Lower leg skin (tissue), 4 donors: ENCODE measurements around the gene GATA2. TPM values are rescaled to one million over a fixed set of nuclear protein-coding genes. Genes with fewer than 3 reads are reported as not detected.

ENCODE experiments used
- DNase-seq, 2 donors: peaks; one replicate each; pipeline ENCODE4 v3.0.0-alpha.2; 2019; ENCODE audit warnings: low spot score in 2 of 2
- H3K4me3 ChIP-seq: fragments of 200-600 bp; sonication (generic); 2 replicates; pipeline ENCODE4 v1.5.1; 2017; ENCODE audit warnings: mild to moderate bottlenecking, low read depth; ENCODE audit not compliant: poor library complexity, severe bottlenecking
- POLR2A ChIP-seq, 2 donors: fragments of 450-650 bp; IDR thresholded peaks; one replicate each; pipeline ENCODE4 v1.6.1; 2016 to 2017; ENCODE audit warnings: antibody characterized with exemption in 2 of 2, mild to moderate bottlenecking in 1 of 2, moderate library complexity in 1 of 2
- WGBS, 2 donors: methylation state at CpG; one replicate each; pipeline ENCODE4 v1.1.5; 2018; 5-methylcytosine and 5-hydroxymethylcytosine counted together
- intact Hi-C: fragments of 100-400 bp; cut with DNase I; formaldehyde crosslinking; loops from one replicate; pipeline ENCODE4 v1.15.0; 2023; ENCODE audit warnings: low total_unique reads
- total RNA-seq, 4 donors: library from RNA; depleted of rRNA; stranded (reverse); fragments of >200 nt; gene quantifications; one replicate each; pipeline ENCODE4 v1.1.0, GENCODE V29; 2016
- TF ChIP-seq, protein P1 (sequence below), 3 donors: fragments of 450-650 bp; IDR thresholded peaks; one replicate each; pipeline ENCODE4 v1.5.1; 2016; ENCODE audit warnings: antibody characterized with exemption in 3 of 3, mild to moderate bottlenecking in 3 of 3, moderate library complexity in 2 of 3

GATA2 gene
- total RNA-seq, 4 donors from 2014 or later: 2.3 to 9.3 (median 6.6) TPM

GRCh38 chr3:128504533-128504915 lies 11.5 kb upstream of the GATA2 start:
- WGBS, 2 donors: 88 to 92% methylated on average over 6 to 8 of the region's 8 CpGs
- DNase-seq: peak in 1 of 2 donors; percentile 76

GRCh38 chr3:128503751-128504532 lies 10.9 kb upstream of the GATA2 start:
- WGBS, 2 donors: 90 to 95% methylated on average over 10 of the region's 10 CpGs
- peak in 1 of 2 donors; percentile 59 for DNase-seq
- no peak overlapping the region for H3K4me3 ChIP-seq
- no peak for TF ChIP-seq POLR2A (IDR thresholded peaks at IDR 0.05)
- TF ChIP-seq, protein P1, sequence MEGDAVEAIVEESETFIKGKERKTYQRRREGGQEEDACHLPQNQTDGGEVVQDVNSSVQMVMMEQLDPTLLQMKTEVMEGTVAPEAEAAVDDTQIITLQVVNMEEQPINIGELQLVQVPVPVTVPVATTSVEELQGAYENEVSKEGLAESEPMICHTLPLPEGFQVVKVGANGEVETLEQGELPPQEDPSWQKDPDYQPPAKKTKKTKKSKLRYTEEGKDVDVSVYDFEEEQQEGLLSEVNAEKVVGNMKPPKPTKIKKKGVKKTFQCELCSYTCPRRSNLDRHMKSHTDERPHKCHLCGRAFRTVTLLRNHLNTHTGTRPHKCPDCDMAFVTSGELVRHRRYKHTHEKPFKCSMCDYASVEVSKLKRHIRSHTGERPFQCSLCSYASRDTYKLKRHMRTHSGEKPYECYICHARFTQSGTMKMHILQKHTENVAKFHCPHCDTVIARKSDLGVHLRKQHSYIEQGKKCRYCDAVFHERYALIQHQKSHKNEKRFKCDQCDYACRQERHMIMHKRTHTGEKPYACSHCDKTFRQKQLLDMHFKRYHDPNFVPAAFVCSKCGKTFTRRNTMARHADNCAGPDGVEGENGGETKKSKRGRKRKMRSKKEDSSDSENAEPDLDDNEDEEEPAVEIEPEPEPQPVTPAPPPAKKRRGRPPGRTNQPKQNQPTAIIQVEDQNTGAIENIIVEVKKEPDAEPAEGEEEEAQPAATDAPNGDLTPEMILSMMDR (IDR thresholded peaks at IDR 0.05): no peak
- intact Hi-C loops: loop anchor here (10.0 kb wide), 1 partner anchor 409 kb away; no protein-coding TSS in a partner anchor

More at GRCh38 chr3:128504533-128504915, 11.5 kb upstream of the GATA2 start:
- H3K4me3 ChIP-seq: no peak overlapping the region
- intact Hi-C loops: loop anchor here (10.0 kb wide), 1 partner anchor 410 kb away; no protein-coding TSS in a partner anchor
- no peak for TF ChIP-seq POLR2A (IDR thresholded peaks at IDR 0.05)
- TF ChIP-seq, protein P1 (IDR thresholded peaks at IDR 0.05): no peak

GRCh38 chr3:128503164-128503651 lies 10.2 kb upstream of the GATA2 start:
- intact Hi-C loops: loop anchor here (10.0 kb wide), 1 partner anchor 408 kb away; no protein-coding TSS in a partner anchor
- no peak overlapping the region for H3K4me3 ChIP-seq
- peak in 1 of 2 donors; percentile 79 for DNase-seq
- 87 to 89% methylated on average over 12 of the region's 12 CpGs for WGBS, 2 donors
- TF ChIP-seq, protein P1 (IDR thresholded peaks at IDR 0.05): no peak
- TF ChIP-seq POLR2A (IDR thresholded peaks at IDR 0.05): no peak

GRCh38 chr3:128502712-128503111 lies 9.7 kb upstream of the GATA2 start:
- WGBS, 2 donors: 90 to 91% methylated on average over 5 of the region's 5 CpGs
- intact Hi-C loops: loop anchor here (10.0 kb wide), 1 partner anchor 408 kb away; no protein-coding TSS in a partner anchor

GRCh38 chr3:128501431-128501830 lies 8.4 kb upstream of the GATA2 start:
- peak in 1 of 2 donors; percentile 54 for DNase-seq
- 68 to 78% methylated on average over 3 of the region's 3 CpGs for WGBS, 2 donors

More at GRCh38 chr3:128502712-128503111, 9.7 kb upstream of the GATA2 start:
- peak in 1 of 2 donors; percentile 36 for DNase-seq
- no peak overlapping the region for H3K4me3 ChIP-seq
- TF ChIP-seq, protein P1 (IDR thresholded peaks at IDR 0.05): no peak
- no peak for TF ChIP-seq POLR2A (IDR thresholded peaks at IDR 0.05)

More at GRCh38 chr3:128501431-128501830, 8.4 kb upstream of the GATA2 start:
- no peak for TF ChIP-seq POLR2A (IDR thresholded peaks at IDR 0.05)
- TF ChIP-seq, protein P1 (IDR thresholded peaks at IDR 0.05): no peak
- intact Hi-C loops: loop anchor here (10.0 kb wide), 1 partner anchor 407 kb away; no protein-coding TSS in a partner anchor
- H3K4me3 ChIP-seq: no peak overlapping the region
